Breast epithelium (tissue), 3 donors: ENCODE data around the gene PPL.

Experiments used
- CTCF ChIP-seq, 3 donors: fragments of 450-650 bp; IDR thresholded peaks; one replicate each; pipeline ENCODE4 v1.5.1; 2016 to 2017; ENCODE audit warnings: antibody characterized with exemption in 3 of 3, mild to moderate bottlenecking in 3 of 3, moderate library complexity in 3 of 3
- POLR2A ChIP-seq: fragments of 450-650 bp; IDR thresholded peaks from one replicate; pipeline ENCODE4 v1.6.1; 2016; ENCODE audit warnings: antibody characterized with exemption, mild to moderate bottlenecking, moderate library complexity

- TF ChIP-seq POLR2A = no peak
- TF ChIP-seq CTCF (IDR thresholded peaks at IDR 0.05) = no peak
Observed at GRCh38 chr16:4926928-4927327, 10.0 kb downstream of the PPL start.
